ENCODE results near the gene ACD. TPM values are rescaled to one million over a fixed set of nuclear protein-coding genes. Genes with fewer than 3 reads are reported as not detected.

The ACD gene
- total RNA-seq, 1 experiment from 2014 or later = 46.1 TPM

DNA sequence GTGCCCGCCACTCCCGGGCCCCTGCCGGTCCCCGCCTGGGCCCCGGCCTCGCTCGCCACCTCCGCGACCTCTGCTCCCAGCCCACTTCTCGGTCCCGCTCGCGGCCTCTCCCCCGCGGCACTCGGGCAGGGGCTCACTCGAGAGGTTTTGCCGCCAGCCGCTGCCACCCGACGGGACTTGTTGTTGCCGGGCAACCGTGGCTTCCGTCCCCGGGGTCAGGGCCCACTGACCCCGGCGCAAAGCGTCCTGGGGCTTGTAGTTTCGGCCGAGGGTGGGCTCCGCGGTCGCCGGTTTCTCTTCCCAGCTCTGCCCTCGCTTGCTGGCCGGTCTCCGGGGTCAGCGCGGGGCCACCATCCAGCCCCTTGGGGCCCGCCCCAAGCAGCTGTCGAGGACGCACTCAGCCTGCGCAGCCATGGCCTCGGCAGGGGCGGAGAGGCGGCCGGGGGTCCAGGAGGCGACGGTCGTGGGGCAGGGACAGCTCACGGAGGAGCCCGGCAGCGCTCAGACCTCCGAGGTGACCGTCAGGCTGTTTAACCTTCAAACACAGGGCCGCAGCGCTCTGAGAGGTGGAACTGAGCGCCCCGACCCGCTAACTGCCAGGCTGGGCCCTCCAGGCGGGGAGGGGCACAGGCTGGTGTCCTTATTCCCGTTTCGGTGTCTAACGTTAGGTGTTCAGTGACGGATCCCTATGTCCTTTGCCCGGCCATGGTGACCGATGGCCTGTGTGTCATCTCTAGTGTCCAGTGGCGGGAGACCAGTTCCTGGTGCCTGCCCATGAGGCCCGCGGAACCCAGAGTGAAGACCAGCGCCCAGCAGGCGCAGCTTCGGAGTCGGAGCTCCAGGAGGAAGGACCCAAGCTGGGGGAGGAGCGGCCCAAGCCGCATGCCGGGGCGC, 6.7 kb upstream of the ACD start, which contains the start of the genes C16orf86 and ENKD1:
C16orf86 (plus strand) TSS at position 256 of the 894 bp plus-strand sequence; CDS start at position 413, 157 bp downstream.
ENKD1 (minus strand) TSS at position 192 of the 894 bp plus-strand sequence. CDS start 308 bp downstream, outside the sequence.
- POLR2A ChIA-PET = no interaction called here

DNA sequence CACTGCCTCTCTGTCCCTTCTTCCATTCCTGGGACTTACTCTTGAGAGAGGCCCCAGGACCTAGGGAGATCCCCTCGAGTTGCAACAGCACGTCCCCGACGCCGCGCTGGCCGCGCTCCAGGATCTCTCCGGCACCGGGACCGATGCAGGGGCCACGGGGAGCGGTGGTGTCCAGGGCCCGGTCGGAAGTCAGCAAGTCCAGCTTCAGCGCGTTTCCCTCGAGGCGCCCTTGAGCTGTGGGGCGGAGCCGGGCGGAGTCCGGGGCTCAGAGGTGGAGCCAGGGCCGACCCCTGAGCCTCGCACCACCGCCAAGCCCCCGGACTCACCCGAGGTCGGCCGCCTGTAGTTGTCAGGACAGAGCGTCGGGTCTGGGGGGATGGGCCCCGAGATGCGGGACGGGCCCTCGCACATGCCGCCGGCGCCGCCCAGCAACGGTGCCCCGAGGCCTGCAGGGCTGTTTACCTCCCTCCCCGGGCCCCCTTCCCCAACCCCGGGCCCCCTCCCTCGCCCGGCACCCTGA, 6.0 kb upstream of the ACD start:
- ChIA-PET CTCF (interaction anchor here (0.6 to 6.3 kb wide), 9 partner anchors 50 to 158 kb away, joined by 3 to 60 read pairs (median 4); partner anchors contain the start of genes CTCF and GFOD2), POLR2A (no interaction called here)
- Histone ChIP-seq H3K4me3 (ENCODE audit: low read depth, low read length) (peak overlapping the region; percentile 73), H3K9me3 (no peaks in the 10 kb centered on the region), H3K27me3 (replicated peaks; ENCODE audit: control insufficient read depth, insufficient read depth, low read length) (no peaks in the 10 kb centered on the region), H3K36me3 (ENCODE audit: control insufficient read depth, insufficient read depth, low read length) (no peaks in the 10 kb centered on the region), H3K4me1 (peaks cover 9% of the 10 kb centered on the region)
- H3K4me3 Mint-ChIP-seq (ENCODE audit: unreplicated experiment) = peak overlapping the region; percentile 80
- H3K36me3 Mint-ChIP-seq (ENCODE audit: insufficient read depth, unreplicated experiment) = peaks cover 15% of the 10 kb centered on the region
- H3K27ac Mint-ChIP-seq (ENCODE audit: unreplicated experiment) = peak overlapping the region; percentile 43
- no peaks in the 10 kb centered on the region for H3K27me3 Mint-ChIP-seq (ENCODE audit: insufficient read depth, unreplicated experiment)
- no peaks in the 10 kb centered on the region for H3K4me1 Mint-ChIP-seq (ENCODE audit: low read depth, unreplicated experiment)
- no TSS peak for BruUV-seq (replicated peaks)
- H3K9me3 Mint-ChIP-seq (ENCODE audit: unreplicated experiment) = no peaks in the 10 kb centered on the region
- TF ChIP-seq, protein P1, sequence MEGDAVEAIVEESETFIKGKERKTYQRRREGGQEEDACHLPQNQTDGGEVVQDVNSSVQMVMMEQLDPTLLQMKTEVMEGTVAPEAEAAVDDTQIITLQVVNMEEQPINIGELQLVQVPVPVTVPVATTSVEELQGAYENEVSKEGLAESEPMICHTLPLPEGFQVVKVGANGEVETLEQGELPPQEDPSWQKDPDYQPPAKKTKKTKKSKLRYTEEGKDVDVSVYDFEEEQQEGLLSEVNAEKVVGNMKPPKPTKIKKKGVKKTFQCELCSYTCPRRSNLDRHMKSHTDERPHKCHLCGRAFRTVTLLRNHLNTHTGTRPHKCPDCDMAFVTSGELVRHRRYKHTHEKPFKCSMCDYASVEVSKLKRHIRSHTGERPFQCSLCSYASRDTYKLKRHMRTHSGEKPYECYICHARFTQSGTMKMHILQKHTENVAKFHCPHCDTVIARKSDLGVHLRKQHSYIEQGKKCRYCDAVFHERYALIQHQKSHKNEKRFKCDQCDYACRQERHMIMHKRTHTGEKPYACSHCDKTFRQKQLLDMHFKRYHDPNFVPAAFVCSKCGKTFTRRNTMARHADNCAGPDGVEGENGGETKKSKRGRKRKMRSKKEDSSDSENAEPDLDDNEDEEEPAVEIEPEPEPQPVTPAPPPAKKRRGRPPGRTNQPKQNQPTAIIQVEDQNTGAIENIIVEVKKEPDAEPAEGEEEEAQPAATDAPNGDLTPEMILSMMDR (IDR thresholded peaks at IDR 0.05; ENCODE audit: insufficient read depth in 1 of 2, low read depth in 1 of 2, low read length in 1 of 2, severe bottlenecking in 1 of 2, unreplicated experiment in 1 of 2) = no peak
- intact Hi-C loops (cut with micrococcal nuclease; ENCODE audit: unreplicated experiment) = no loop called here
- DNase-seq = peak; percentile 54 to 63

More for the DNA sequence above, 6.7 kb upstream of the ACD start, which contains the start of the genes C16orf86 and ENKD1:
- CTCF ChIA-PET = interaction anchor here (0.5 to 6.3 kb wide), 10 partner anchors 27 to 174 kb away, joined by 3 to 60 read pairs (median 4); partner anchors contain the start of genes CTCF and GFOD2
- intact Hi-C loops (cut with micrococcal nuclease; ENCODE audit: unreplicated experiment) = no loop called here
- Histone ChIP-seq H3K9me3 (no peaks in the 10 kb centered on the region), H3K27me3 (replicated peaks; ENCODE audit: control insufficient read depth, insufficient read depth, low read length) (no peaks in the 10 kb centered on the region), H3K36me3 (ENCODE audit: control insufficient read depth, insufficient read depth, low read length) (no peaks in the 10 kb centered on the region), H3K4me1 (peaks cover 4% of the 10 kb centered on the region), H3K4me3 (ENCODE audit: low read depth, low read length) (peak within 1 kb of the TSS; percentile 73)
- Mint-ChIP-seq H3K4me3 (ENCODE audit: unreplicated experiment) (peak within 1 kb of the TSS; percentile 80), H3K27ac (ENCODE audit: unreplicated experiment) (peak within 1 kb of the TSS; percentile 43), H3K27me3 (ENCODE audit: insufficient read depth, unreplicated experiment) (no peaks in the 10 kb centered on the region), H3K4me1 (ENCODE audit: low read depth, unreplicated experiment) (no peaks in the 10 kb centered on the region), H3K36me3 (ENCODE audit: insufficient read depth, unreplicated experiment) (peaks cover 8% of the 10 kb centered on the region), H3K9me3 (ENCODE audit: unreplicated experiment) (no peaks in the 10 kb centered on the region)
- TF ChIP-seq, protein P1 (IDR thresholded peaks at IDR 0.05; ENCODE audit: insufficient read depth in 1 of 2, low read depth in 1 of 2, low read length in 1 of 2, severe bottlenecking in 1 of 2, unreplicated experiment in 1 of 2) = no peak
- no TSS peak for BruUV-seq (replicated peaks)
- DNase-seq = peak; percentile 87 to 89

DNA sequence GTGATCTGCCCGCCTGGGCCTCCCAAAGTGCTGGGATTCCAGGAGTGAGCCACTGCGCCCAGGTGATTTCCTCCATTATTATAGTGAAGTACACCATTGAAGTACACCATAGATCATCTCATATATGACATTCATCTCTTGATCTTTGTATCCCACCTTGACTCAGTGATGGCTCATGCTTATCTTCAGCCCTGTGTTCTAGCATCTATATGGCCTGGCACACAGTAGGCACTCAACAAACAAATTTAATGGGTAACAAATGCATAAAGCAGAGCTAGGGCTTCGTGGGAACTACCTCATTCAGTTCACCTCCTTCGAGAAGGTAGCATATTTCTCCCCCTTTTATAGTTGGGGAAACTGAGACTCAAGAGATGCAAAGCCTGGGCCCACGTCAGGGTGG, 5.5 kb upstream of the ACD start:
- Mint-ChIP-seq H3K4me1 (ENCODE audit: low read depth, unreplicated experiment) (no peaks in the 10 kb centered on the region), H3K36me3 (ENCODE audit: insufficient read depth, unreplicated experiment) (peaks cover 20% of the 10 kb centered on the region), H3K4me3 (ENCODE audit: unreplicated experiment) (peak overlapping the region; percentile 80), H3K27me3 (ENCODE audit: insufficient read depth, unreplicated experiment) (no peaks in the 10 kb centered on the region), H3K9me3 (ENCODE audit: unreplicated experiment) (no peaks in the 10 kb centered on the region), H3K27ac (ENCODE audit: unreplicated experiment) (no peak overlapping the region)
- H3K9me3 ChIP-seq = no peaks in the 10 kb centered on the region
- ChIA-PET POLR2A (no interaction called here), CTCF (interaction anchor here (0.6 to 6.3 kb wide), 5 partner anchors 54 to 158 kb away, joined by 4 to 60 read pairs (median 4); no protein-coding TSS in a partner anchor)
- H3K4me3 ChIP-seq (ENCODE audit: low read depth, low read length) = peak overlapping the region; percentile 73
- no TSS peak for BruUV-seq (replicated peaks)
- peaks cover 10% of the 10 kb centered on the region for H3K4me1 ChIP-seq
- TF ChIP-seq, protein P1 (IDR thresholded peaks at IDR 0.05; ENCODE audit: insufficient read depth in 1 of 2, low read depth in 1 of 2, low read length in 1 of 2, severe bottlenecking in 1 of 2, unreplicated experiment in 1 of 2) = no peak
- H3K36me3 ChIP-seq (ENCODE audit: control insufficient read depth, insufficient read depth, low read length) = no peaks in the 10 kb centered on the region
- intact Hi-C loops (cut with micrococcal nuclease; ENCODE audit: unreplicated experiment) = no loop called here
- DNase-seq = no peak
- H3K27me3 ChIP-seq (replicated peaks; ENCODE audit: control insufficient read depth, insufficient read depth, low read length) = no peaks in the 10 kb centered on the region
